Liver (tissue), 9 donors: Measurements from ENCODE around the gene GRAMD4. TPM values are rescaled to one million over a fixed set of nuclear protein-coding genes. Genes with fewer than 3 reads are reported as not detected.

Experiments used
- DNase-seq: peaks from one replicate; pipeline ENCODE4 v3.0.0-alpha.2; 2017; ENCODE audit warnings: low spot score
- H3K27ac ChIP-seq, 2 donors: one replicate each; pipeline ENCODE4 v1.7.0; 2013; ENCODE audit warnings: inconsistent platforms in 2 of 2, low read length in 2 of 2, control low read depth in 1 of 2, low read depth in 1 of 2, mild to moderate bottlenecking in 1 of 2
- H3K27me3 ChIP-seq, 4 donors: one replicate each; pipeline versions ENCODE4 v1.6.1 to v1.7.0; 2013; ENCODE audit warnings: low read length in 3 of 4, inconsistent platforms in 1 of 4, mild to moderate bottlenecking in 1 of 4, moderate library complexity in 1 of 4; ENCODE audit not compliant: control insufficient read depth in 4 of 4, insufficient read depth in 4 of 4
- H3K36me3 ChIP-seq, 4 donors: one replicate each; pipeline versions ENCODE4 v1.6.1 to v1.7.0; 2013; ENCODE audit warnings: low read length in 3 of 4, mild to moderate bottlenecking in 3 of 4, low read depth in 1 of 4, moderate library complexity in 1 of 4; ENCODE audit not compliant: control insufficient read depth in 4 of 4, insufficient read depth in 3 of 4
- H3K4me1 ChIP-seq, 4 donors: one replicate each; pipeline versions ENCODE4 v1.6.1 to v1.7.0; 2013; ENCODE audit warnings: low read length in 3 of 4, mild to moderate bottlenecking in 3 of 4, moderate library complexity in 1 of 4; ENCODE audit not compliant: control insufficient read depth in 4 of 4, insufficient read depth in 4 of 4
- H3K4me3 ChIP-seq, 3 donors: one replicate each; pipeline versions ENCODE4 v1.6.1 to v1.7.0; 2013; ENCODE audit warnings: low read length in 3 of 3, control low read depth in 1 of 3, low read depth in 1 of 3, mild to moderate bottlenecking in 1 of 3
- H3K9ac ChIP-seq, 2 donors: one replicate each; pipeline ENCODE4 v1.7.0; 2013; ENCODE audit warnings: low read length in 2 of 2, mild to moderate bottlenecking in 2 of 2, moderate library complexity in 2 of 2, control low read depth in 1 of 2, low read depth in 1 of 2
- H3K9me3 ChIP-seq, 4 donors: one replicate each; pipeline versions ENCODE4 v1.6.1 to v1.7.0; 2013; ENCODE audit warnings: low read length in 3 of 4; ENCODE audit not compliant: control insufficient read depth in 4 of 4
- FOXA1 ChIP-seq: IDR thresholded peaks from 2 replicates; pipeline ENCODE4 v1.6.1; 2016; ENCODE audit warnings: antibody characterized with exemption
- FOXA2 ChIP-seq: IDR thresholded peaks from 2 replicates; pipeline ENCODE4 v1.6.1; 2016; ENCODE audit warnings: antibody characterized with exemption
- GABPA ChIP-seq, 2 donors: IDR thresholded peaks in 1 of 2; conservative IDR thresholded peaks in 1 of 2; 2 replicates each; pipeline ENCODE4 v1.6.1; 2016; ENCODE audit warnings: antibody characterized with exemption in 2 of 2, mild to moderate bottlenecking in 1 of 2, moderate library complexity in 1 of 2
- HNF4A ChIP-seq, 2 donors: conservative IDR thresholded peaks; 2 replicates each; pipeline ENCODE4 v1.6.1; 2016; ENCODE audit warnings: antibody characterized with exemption in 2 of 2, mild to moderate bottlenecking in 2 of 2
- HNF4G ChIP-seq: IDR thresholded peaks from 2 replicates; pipeline ENCODE4 v1.6.1; 2016; ENCODE audit warnings: antibody characterized with exemption
- JUND ChIP-seq, 2 donors: IDR thresholded peaks; 2 replicates each; pipeline ENCODE4 v1.6.1; 2016; ENCODE audit warnings: antibody characterized with exemption in 2 of 2
- NR2F2 ChIP-seq: IDR thresholded peaks from 2 replicates; pipeline ENCODE4 v1.6.1; 2016; ENCODE audit warnings: antibody characterized with exemption
- RAD21 ChIP-seq, 2 donors: IDR thresholded peaks; 2 replicates each; pipeline ENCODE4 v1.6.1; 2016; ENCODE audit warnings: antibody characterized with exemption in 2 of 2, mild to moderate bottlenecking in 2 of 2
- REST ChIP-seq: IDR thresholded peaks from 2 replicates; pipeline ENCODE4 v1.6.1; 2016; ENCODE audit warnings: antibody characterized with exemption, mild to moderate bottlenecking
- RXRA ChIP-seq, 2 donors: IDR thresholded peaks; 2 replicates each; pipeline ENCODE4 v1.6.1; 2017 to 2018; ENCODE audit warnings: antibody characterized with exemption in 2 of 2, mild to moderate bottlenecking in 1 of 2
- SP1 ChIP-seq: IDR thresholded peaks from 2 replicates; pipeline ENCODE4 v1.6.1; 2018; ENCODE audit warnings: antibody characterized with exemption, mild to moderate bottlenecking
- TAF1 ChIP-seq: conservative IDR thresholded peaks from 2 replicates; pipeline ENCODE4 v1.6.1; 2016; ENCODE audit warnings: antibody characterized with exemption, mild to moderate bottlenecking
- YY1 ChIP-seq: IDR thresholded peaks from 2 replicates; pipeline ENCODE4 v1.6.1; 2016; ENCODE audit warnings: antibody characterized with exemption, mild to moderate bottlenecking
- WGBS: extraction: QIAGEN DNeasy Blood & Tissue Kit; methylation state at CpG from one replicate; pipeline ENCODE4 v1.1.7; 2013; 5-methylcytosine and 5-hydroxymethylcytosine counted together
- polyA plus RNA-seq, 2 donors: library from polyadenylated mRNA; stranded (reverse) in 1 of 2; unstranded in 1 of 2; fragments of 200-250 nt in 1 of 2; fragments of >200 nt in 1 of 2; fragmentation: Nextera tagmentation in 1 of 2; extraction: Ambion mirVana in 1 of 2; gene quantifications; one replicate each; pipeline versions ENCODE4 v1.2.1 to v1.2.3, GENCODE V29; 2013 to 2015
- total RNA-seq, 2 donors: library from RNA; depleted of rRNA; stranded (reverse); fragments of >200 nt; gene quantifications; one replicate each; pipeline ENCODE4 v1.2.3, GENCODE V29; 2014
- TF ChIP-seq, protein P1 (sequence below): IDR thresholded peaks from 2 replicates; pipeline ENCODE4 v1.6.1; 2016; ENCODE audit warnings: antibody characterized with exemption
- TF ChIP-seq, protein P2 (sequence below): IDR thresholded peaks from 2 replicates; pipeline ENCODE4 v1.6.1; 2016; ENCODE audit warnings: antibody characterized with exemption
- donor health status: healthy.
- donor health status: healthy.
- donor health status: healthy.
- donor health status: healthy.
- donor health status: healthy.

Gene GRAMD4
- total and polyA plus RNA-seq, 4 donors = 2.7 to 53.5 (median 21.6) TPM

DNA sequence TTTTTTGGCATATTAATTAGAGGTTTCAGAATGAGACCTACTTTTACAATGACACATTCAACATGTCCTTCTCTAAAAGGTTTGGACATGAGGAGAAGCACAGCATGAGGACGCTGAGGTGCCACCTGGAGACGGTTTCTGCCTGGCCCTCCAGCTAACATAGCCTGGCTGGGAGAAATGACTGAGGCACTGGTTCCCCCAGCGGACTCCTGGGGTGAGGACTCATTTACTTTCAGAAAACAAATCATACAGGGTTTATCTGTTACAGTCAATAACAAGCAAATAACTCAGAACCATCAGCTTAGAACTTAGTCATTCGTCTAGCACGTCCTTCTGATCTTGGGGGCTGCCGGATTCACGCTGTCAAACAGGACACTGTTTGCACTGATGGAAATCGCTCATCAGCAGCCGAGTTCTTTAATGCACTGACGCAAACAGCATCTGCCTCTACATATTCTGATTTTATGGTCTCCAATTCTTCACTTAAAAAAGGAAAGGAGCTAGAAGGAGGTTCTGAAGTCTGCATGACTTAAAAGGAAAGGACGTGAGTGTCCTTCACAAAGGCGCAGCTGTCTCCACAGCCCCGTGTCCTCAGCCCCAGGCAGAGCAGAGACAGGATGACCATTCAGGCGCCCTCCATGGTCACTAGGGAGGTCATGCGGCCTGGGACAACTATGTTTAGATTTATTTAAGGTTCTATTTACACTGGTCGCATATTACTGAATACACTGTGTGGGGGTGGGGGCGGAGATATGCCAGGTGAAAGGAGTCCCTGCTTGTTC is 73.6 kb downstream of the GRAMD4 start:
- H3K36me3 ChIP-seq = peaks cover 24 to 82% (median 50%) of the 10 kb centered on the region in 4 donors
- H3K27me3 ChIP-seq = no peaks in the 10 kb centered on the region
- H3K27ac ChIP-seq = no peak overlapping the region
- no peak overlapping the region for H3K4me3 ChIP-seq
- DNase-seq = peak; percentile 32
- no peak for TF ChIP-seq JUND (IDR thresholded peaks at IDR 0.05)
- TF ChIP-seq, protein P1, sequence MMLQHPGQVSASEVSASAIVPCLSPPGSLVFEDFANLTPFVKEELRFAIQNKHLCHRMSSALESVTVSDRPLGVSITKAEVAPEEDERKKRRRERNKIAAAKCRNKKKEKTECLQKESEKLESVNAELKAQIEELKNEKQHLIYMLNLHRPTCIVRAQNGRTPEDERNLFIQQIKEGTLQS = no peak
- no peak for TF ChIP-seq RAD21 (IDR thresholded peaks at IDR 0.05)
- TF ChIP-seq GABPA (IDR thresholded peaks at IDR 0.05 in 1 of 2, conservative IDR thresholded peaks at IDR 0.05 in 1 of 2) = no peak
- TF ChIP-seq, protein P2, sequence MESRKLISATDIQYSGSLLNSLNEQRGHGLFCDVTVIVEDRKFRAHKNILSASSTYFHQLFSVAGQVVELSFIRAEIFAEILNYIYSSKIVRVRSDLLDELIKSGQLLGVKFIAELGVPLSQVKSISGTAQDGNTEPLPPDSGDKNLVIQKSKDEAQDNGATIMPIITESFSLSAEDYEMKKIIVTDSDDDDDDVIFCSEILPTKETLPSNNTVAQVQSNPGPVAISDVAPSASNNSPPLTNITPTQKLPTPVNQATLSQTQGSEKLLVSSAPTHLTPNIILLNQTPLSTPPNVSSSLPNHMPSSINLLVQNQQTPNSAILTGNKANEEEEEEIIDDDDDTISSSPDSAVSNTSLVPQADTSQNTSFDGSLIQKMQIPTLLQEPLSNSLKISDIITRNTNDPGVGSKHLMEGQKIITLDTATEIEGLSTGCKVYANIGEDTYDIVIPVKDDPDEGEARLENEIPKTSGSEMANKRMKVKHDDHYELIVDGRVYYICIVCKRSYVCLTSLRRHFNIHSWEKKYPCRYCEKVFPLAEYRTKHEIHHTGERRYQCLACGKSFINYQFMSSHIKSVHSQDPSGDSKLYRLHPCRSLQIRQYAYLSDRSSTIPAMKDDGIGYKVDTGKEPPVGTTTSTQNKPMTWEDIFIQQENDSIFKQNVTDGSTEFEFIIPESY = no peak
- TF ChIP-seq FOXA1 = no peak
- no peak for TF ChIP-seq YY1
- no peaks in the 10 kb centered on the region for H3K9me3 ChIP-seq
- no peaks in the 10 kb centered on the region for H3K4me1 ChIP-seq
- H3K9ac ChIP-seq = no peak overlapping the region
- 91% methylated on average over 17 of the region's 17 CpGs for WGBS

- H3K27ac ChIP-seq = no peak overlapping the region
- no peak overlapping the region for H3K9ac ChIP-seq
- H3K9me3 ChIP-seq = no peaks in the 10 kb centered on the region
- no peak for DNase-seq
- WGBS = 96% methylated on average over 15 of the region's 15 CpGs
- TF ChIP-seq YY1 = no peak
- TF ChIP-seq FOXA2 = no peak
- no peak overlapping the region for H3K4me3 ChIP-seq
- H3K27me3 ChIP-seq = no peaks in the 10 kb centered on the region
- no peaks in the 10 kb centered on the region for H3K4me1 ChIP-seq
- H3K36me3 ChIP-seq = peaks cover 27 to 83% (median 53%) of the 10 kb centered on the region in 4 donors
Observed at GRCh38 chr22:46694416-46695170, 74.4 kb downstream of the GRAMD4 start.

DNA sequence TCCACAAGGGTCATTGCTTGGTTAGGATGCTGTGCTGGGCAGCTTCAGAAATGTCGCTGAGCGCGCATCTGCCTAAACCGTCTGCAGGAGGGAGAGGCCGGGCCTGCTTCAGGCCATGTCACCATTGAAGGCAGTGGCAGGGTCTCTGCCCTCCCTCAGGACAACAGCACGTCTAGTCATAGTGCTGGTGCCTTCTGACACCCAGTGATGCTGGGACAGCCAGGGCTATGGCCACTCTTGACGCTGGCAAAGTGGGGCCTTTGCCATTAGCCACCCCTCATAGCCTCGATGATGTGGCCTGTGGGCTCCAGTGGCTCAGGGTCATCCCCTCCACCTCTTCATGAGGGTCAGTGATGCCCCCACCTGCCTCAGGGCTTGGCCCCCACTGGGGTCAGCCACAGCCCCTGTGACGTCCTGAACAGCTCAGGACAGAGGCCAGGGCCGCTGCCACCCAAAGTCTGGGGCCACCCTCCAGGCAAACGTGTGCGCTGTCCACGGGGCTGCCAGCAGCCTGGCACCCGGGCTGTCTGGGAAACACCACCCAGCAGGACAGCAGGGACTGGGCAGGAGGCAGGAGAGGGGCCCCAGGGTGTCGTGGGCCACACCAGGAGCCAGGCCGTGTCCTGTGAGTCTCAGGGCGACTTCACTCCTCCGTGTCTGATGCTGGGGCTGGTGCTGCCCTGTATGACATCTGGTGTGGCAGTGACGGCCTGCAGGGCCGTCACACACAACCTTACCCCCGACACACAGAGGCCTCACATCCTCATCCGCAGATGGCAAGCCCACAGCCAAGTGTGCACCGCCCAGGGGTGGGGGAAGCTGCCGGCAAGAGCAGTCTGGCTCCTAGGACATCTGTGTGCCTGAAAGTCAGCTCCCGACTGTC is 75.4 kb downstream of the GRAMD4 start:
- H3K9ac ChIP-seq = no peak overlapping the region
- peaks cover 21 to 76% (median 50%) of the 10 kb centered on the region in 4 donors for H3K36me3 ChIP-seq
- H3K27ac ChIP-seq = no peak overlapping the region
- WGBS = 92% methylated on average over 25 of the region's 25 CpGs
- no peak for DNase-seq
- H3K27me3 ChIP-seq = no peaks in the 10 kb centered on the region
- no peak overlapping the region for H3K4me3 ChIP-seq
- TF ChIP-seq, protein P2 = no peak
- TF ChIP-seq RXRA (IDR thresholded peaks at IDR 0.05) (no peak), HNF4G (no peak), YY1 (no peak), RAD21 (IDR thresholded peaks at IDR 0.05) (no peak), SP1 (no peak), JUND (IDR thresholded peaks at IDR 0.05) (no peak), TAF1 (no peak), GABPA (IDR thresholded peaks at IDR 0.05 in 1 of 2, conservative IDR thresholded peaks at IDR 0.05 in 1 of 2) (no peak), REST (no peak), NR2F2 (no peak), HNF4A (conservative IDR thresholded peaks at IDR 0.05) (no peak)
- TF ChIP-seq, protein P1 = no peak
- no peaks in the 10 kb centered on the region for H3K9me3 ChIP-seq
- H3K4me1 ChIP-seq = no peaks in the 10 kb centered on the region
